Adrenal gland (tissue), 12 donors: ENCODE data around the gene MMP24. TPM values are rescaled to one million over a fixed set of nuclear protein-coding genes. Genes with fewer than 3 reads are reported as not detected.

ENCODE experiments used
- DNase-seq, 7 donors: peaks; one replicate each; pipeline ENCODE4 v3.0.0-alpha.2; 2019 to 2020
- H3K27ac ChIP-seq, 5 donors: fragments of 200-600 bp; sonication (generic) in 4 of 5; 1 replicate in 3 of 5; 2 replicates in 2 of 5; pipeline versions ENCODE4 v1.5.1 to v1.8.0; 2016 to 2020; ENCODE audit warnings: mild to moderate bottlenecking in 1 of 5
- H3K27me3 ChIP-seq: fragments of 200-600 bp; 2 replicates; pipeline ENCODE4 v1.8.0; 2021
- H3K36me3 ChIP-seq, 2 donors: fragments of 200-600 bp; replicated peaks in 1 of 2; 1 replicate in 1 of 2; 2 replicates in 1 of 2; pipeline versions ENCODE4 v1.5.1 to v1.8.0; 2018 to 2022
- H3K4me1 ChIP-seq, 2 donors: fragments of 200-600 bp; replicated peaks in 1 of 2; 1 replicate in 1 of 2; 2 replicates in 1 of 2; pipeline versions ENCODE4 v1.5.1 to v1.8.0; 2018 to 2021
- H3K4me3 ChIP-seq, 4 donors: fragments of 200-600 bp; sonication (generic) in 3 of 4; one replicate each; pipeline ENCODE4 v1.5.1; 2016 to 2018
- H3K9me3 ChIP-seq, 3 donors: fragments of 200-600 bp; sonication (generic) in 1 of 3; replicated peaks in 1 of 3; 1 replicate in 2 of 3; 2 replicates in 1 of 3; pipeline versions ENCODE4 v1.5.1 to v1.8.0; 2016 to 2021
- POLR2A ChIP-seq, 2 donors: fragments of 450-650 bp; IDR thresholded peaks; one replicate each; pipeline ENCODE4 v1.6.1; 2017; ENCODE audit warnings: antibody characterized with exemption in 2 of 2, mild to moderate bottlenecking in 2 of 2, moderate library complexity in 1 of 2
- WGBS, 4 donors: extraction: QIAGEN DNeasy Blood & Tissue Kit in 2 of 4; methylation state at CpG; one replicate each; pipeline versions ENCODE4 v1.1.5 to v1.1.7; 2013 to 2017; 5-methylcytosine and 5-hydroxymethylcytosine counted together
- intact Hi-C, 2 donors: fragments of 100-400 bp; cut with DNase I; formaldehyde crosslinking; loops; one replicate each; pipeline versions ENCODE4 v1.14.1 to v1.15.0; 2022 to 2023
- polyA plus RNA-seq, 3 donors: library from polyadenylated mRNA; stranded (reverse); fragments of 200-250 nt in 2 of 3; fragments of 350-450 nt in 1 of 3; fragmentation: Illumina TruSeq in 1 of 3; extraction: RNeasy Lipid Tissue Mini Kit (QIAGEN cat#74804) in 1 of 3; gene quantifications; one replicate each; pipeline ENCODE4 v1.2.3, GENCODE V29; 2013 to 2014
- total RNA-seq, 9 donors: library from RNA; depleted of rRNA in 4 of 9; stranded (reverse); fragments of >200 nt in 4 of 9; fragments of 120-200 nt in 1 of 9; fragmentation: NEBNext Ultra II Directional in 1 of 9; extraction: Animal tissue kit (Norgen Biotek cat#: 25700) in 1 of 9; gene quantifications; one replicate each; pipeline versions ENCODE4 v1.1.0 to v1.2.4, GENCODE V29; 2013 to 2023
- TF ChIP-seq, protein P1 (sequence below), 6 experiments: fragments of 450-650 bp in 4 of 6; fragments of 200-600 bp in 2 of 6; sonication (generic) in 1 of 6; IDR thresholded peaks; 1 replicate in 5 of 6; 2 replicates in 1 of 6; pipeline versions ENCODE4 v1.5.1 to v1.8.0; 2016 to 2021; ENCODE audit warnings: antibody characterized with exemption in 6 of 6, mild to moderate bottlenecking in 2 of 6, moderate library complexity in 1 of 6
- donor health status: healthy with polysubstance abuse.
- donor health status: Bipolar disorder and iron deficiency.
- donor health status: DM: yes; HTN: yes; CAD: no.
- donor health status: DM: no; HTN: no; CAD: no.
- donor health status: DM: no; HTN: no; CAD: no.
- donor health status: DM: yes; HTN: yes; CAD: no.

MMP24 gene
- total and polyA plus RNA-seq, 12 donors, result 0.09 to 2.3 (median 1.3) TPM

DNA sequence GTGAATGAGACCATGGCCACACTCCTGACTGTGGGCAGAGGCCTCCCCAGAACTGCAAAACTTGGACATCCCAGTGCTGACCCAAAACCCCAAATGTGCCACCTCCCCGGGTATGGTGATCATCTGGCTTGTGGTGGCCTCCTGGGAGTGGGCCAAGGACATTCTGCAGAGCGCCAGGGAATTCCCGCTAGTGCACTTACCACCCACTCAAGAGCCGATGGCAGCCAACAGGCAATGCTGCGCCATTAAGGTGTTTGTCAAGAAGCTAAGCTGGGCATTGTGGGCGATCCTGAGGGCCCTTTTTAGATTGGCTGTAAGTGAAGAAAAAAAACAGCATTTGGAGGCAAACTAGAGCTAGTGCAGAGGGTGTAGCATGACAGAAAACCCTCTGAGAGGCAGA is 9.4 kb downstream of the MMP24 start:
- DNase-seq, result no peak
- WGBS, 4 donors, result 88 to 100% (median 95%) methylated on average over 4 to 6 of the region's 6 CpGs
- H3K4me1 ChIP-seq, result no peaks in the 10 kb centered on the region
- H3K9me3 ChIP-seq, result no peaks in the 10 kb centered on the region
- no peaks in the 10 kb centered on the region for H3K27me3 ChIP-seq
- no peak overlapping the region for H3K4me3 ChIP-seq
- TF ChIP-seq, protein P1, sequence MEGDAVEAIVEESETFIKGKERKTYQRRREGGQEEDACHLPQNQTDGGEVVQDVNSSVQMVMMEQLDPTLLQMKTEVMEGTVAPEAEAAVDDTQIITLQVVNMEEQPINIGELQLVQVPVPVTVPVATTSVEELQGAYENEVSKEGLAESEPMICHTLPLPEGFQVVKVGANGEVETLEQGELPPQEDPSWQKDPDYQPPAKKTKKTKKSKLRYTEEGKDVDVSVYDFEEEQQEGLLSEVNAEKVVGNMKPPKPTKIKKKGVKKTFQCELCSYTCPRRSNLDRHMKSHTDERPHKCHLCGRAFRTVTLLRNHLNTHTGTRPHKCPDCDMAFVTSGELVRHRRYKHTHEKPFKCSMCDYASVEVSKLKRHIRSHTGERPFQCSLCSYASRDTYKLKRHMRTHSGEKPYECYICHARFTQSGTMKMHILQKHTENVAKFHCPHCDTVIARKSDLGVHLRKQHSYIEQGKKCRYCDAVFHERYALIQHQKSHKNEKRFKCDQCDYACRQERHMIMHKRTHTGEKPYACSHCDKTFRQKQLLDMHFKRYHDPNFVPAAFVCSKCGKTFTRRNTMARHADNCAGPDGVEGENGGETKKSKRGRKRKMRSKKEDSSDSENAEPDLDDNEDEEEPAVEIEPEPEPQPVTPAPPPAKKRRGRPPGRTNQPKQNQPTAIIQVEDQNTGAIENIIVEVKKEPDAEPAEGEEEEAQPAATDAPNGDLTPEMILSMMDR (IDR thresholded peaks at IDR 0.05), result no peak
- TF ChIP-seq POLR2A (IDR thresholded peaks at IDR 0.05), result no peak
- H3K27ac ChIP-seq, result no peak overlapping the region
- intact Hi-C loops, result no loop called here
- H3K36me3 ChIP-seq, result no peaks in the 10 kb centered on the region

DNA sequence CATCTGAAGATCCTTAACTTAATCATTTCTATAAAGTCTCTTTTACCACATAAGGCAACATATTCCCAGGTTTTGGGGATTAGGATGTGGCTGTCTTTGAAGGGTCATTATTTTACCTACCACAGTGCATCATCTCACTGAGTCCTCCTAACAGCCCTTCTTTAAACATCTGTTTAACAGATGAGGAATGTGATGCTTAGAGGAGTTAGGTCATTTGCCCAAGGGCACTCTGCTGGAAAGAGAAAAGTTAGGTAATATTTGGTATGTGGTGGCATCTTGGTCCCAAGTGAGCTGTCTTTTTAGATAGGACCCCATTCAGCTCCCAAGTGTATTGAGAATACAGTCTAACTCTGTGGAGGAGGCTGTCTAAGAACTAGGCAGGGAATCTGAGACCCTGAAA is 11.0 kb downstream of the MMP24 start:
- H3K4me3 ChIP-seq, result no peak overlapping the region
- no peak for TF ChIP-seq POLR2A (IDR thresholded peaks at IDR 0.05)
- TF ChIP-seq, protein P1 (IDR thresholded peaks at IDR 0.05), result no peak
- no peak for DNase-seq
- intact Hi-C loops, result no loop called here
- no peak overlapping the region for H3K27ac ChIP-seq
- no peaks in the 10 kb centered on the region for H3K36me3 ChIP-seq
- no peaks in the 10 kb centered on the region for H3K4me1 ChIP-seq
- H3K9me3 ChIP-seq, result no peaks in the 10 kb centered on the region
- no peaks in the 10 kb centered on the region for H3K27me3 ChIP-seq

DNA sequence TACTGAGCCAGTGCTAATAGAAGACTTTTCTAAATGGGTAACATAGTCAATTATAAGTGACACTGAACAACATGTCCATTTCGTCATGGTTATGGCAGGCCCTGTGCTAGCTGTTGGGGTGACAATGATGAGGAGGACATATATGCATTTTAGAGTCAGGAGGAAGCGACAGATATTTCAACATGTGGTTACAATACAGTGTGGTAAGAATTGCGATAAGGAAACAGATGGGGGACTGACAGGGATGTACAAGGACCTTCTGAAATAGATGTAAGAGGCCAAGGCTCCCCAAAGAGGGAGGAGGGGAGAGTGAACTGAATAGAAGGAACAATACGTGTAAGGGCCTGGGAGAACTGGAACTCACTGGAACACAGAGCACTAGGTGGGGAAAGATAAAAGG is 11.7 kb downstream of the MMP24 start:
- Histone ChIP-seq H3K9me3 (no peaks in the 10 kb centered on the region), H3K27me3 (no peaks in the 10 kb centered on the region), H3K4me1 (no peaks in the 10 kb centered on the region), H3K36me3 (no peaks in the 10 kb centered on the region), H3K4me3 (no peak overlapping the region), H3K27ac (no peak overlapping the region)
- TF ChIP-seq, protein P1 (IDR thresholded peaks at IDR 0.05), result no peak
- TF ChIP-seq POLR2A (IDR thresholded peaks at IDR 0.05), result no peak
- no peak for DNase-seq
- intact Hi-C loops, result no loop called here
- 80 to 87% (median 84%) methylated on average over 4 of the region's 4 CpGs for WGBS, 4 donors

DNA sequence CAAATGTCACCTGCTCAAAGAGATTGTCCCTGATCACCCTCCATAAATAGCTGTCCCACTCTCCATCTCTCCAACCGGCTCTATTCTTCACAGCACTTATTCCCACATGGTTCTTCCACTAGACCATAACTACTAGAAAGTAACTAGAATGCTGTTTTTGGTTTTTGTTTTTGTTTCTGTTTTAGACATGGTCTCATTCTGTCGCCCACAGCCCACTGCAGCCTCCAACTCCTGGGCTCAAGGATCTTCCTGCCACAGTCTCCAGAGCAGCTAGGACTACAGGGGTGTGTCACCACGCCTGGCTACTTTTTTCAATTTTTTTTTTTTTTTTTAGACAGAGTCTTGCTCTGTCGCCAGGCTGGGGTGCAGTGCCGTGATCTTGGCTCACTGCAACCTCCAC is 12.2 kb downstream of the MMP24 start:
- Histone ChIP-seq H3K27me3 (no peaks in the 10 kb centered on the region), H3K27ac (no peak overlapping the region), H3K4me1 (no peaks in the 10 kb centered on the region), H3K9me3 (no peaks in the 10 kb centered on the region), H3K36me3 (no peaks in the 10 kb centered on the region), H3K4me3 (no peak overlapping the region)
- 83 to 88% (median 85%) methylated on average over 5 of the region's 5 CpGs for WGBS, 4 donors
- no peak for DNase-seq
- intact Hi-C loops, result no loop called here
- no peak for TF ChIP-seq POLR2A (IDR thresholded peaks at IDR 0.05)
- TF ChIP-seq, protein P1 (IDR thresholded peaks at IDR 0.05), result no peak
